OCI-LY7 (cell line): ENCODE measurements around the gene UBTD1.

Source experiments
- EZH2phosphoT487 ChIP-seq: fragments of 200-600 bp; sonication (generic); IDR thresholded peaks from 2 replicates; pipeline ENCODE4 v1.6.1; 2018; ENCODE audit warnings: low read depth, borderline replicate concordance, mild to moderate bottlenecking, mixed run types, antibody characterized with exemption, low read length, moderate library complexity, mixed read lengths
- TF ChIP-seq, protein P1 (sequence below): fragments of 200-600 bp; sonication (generic); conservative IDR thresholded peaks from 2 replicates; pipeline ENCODE4 v1.5.1; 2014; ENCODE audit warnings: mild to moderate bottlenecking, antibody characterized with exemption, low read length, moderate library complexity, mixed read lengths

DNA sequence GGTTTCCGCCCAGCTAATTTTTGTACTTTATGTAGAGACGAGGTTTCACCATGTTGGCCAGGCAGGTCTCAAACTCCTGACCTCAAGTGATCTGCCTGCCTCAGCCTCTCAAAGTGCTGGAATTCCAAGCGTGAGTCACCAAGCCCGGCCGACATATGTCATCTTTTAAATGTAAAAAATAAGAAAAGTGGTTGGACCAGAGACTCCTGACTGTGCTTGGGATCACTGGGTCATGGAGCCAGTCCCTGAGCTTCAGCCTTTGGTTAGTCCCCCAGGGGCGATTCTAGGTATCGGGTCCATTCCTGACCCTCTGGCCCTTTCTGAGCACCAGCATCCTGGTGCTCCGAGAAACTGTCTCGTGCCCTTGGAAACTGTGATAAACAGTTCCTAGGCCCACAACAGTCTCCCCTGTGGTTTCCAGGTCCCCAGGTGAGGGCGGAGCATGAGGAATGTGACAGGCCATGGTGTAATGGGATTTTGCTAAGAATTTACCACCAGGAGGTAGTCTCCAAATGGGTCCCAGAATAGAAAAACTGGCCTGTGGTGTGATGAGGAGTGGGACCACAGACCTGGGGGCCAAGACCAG lies 32.8 kb downstream of the UBTD1 start:
- TF ChIP-seq, protein P1, sequence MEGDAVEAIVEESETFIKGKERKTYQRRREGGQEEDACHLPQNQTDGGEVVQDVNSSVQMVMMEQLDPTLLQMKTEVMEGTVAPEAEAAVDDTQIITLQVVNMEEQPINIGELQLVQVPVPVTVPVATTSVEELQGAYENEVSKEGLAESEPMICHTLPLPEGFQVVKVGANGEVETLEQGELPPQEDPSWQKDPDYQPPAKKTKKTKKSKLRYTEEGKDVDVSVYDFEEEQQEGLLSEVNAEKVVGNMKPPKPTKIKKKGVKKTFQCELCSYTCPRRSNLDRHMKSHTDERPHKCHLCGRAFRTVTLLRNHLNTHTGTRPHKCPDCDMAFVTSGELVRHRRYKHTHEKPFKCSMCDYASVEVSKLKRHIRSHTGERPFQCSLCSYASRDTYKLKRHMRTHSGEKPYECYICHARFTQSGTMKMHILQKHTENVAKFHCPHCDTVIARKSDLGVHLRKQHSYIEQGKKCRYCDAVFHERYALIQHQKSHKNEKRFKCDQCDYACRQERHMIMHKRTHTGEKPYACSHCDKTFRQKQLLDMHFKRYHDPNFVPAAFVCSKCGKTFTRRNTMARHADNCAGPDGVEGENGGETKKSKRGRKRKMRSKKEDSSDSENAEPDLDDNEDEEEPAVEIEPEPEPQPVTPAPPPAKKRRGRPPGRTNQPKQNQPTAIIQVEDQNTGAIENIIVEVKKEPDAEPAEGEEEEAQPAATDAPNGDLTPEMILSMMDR = no peak
- TF ChIP-seq EZH2phosphoT487 = no peak
